Measurements from ENCODE around the gene TMEM244.

TMEM244 gene

DNA sequence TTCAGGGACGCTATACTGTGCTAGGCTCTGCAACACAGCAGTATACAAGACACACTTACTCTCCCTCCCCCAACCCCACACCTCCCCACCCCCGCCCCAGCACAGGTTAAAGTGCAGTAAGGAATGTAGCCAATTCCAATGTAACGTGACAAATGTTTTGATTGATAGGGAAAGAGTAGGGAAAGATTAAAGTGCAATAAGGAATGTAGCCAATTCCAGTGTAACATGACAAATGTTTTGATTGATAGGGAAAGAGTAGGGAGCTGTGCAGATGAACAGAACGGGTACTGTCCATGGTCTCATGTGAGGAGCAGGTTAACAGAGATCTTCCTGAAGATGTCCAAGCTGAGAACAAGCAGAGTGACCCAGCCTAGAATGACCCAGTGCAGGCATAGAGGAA, 69.1 kb downstream of the TMEM244 start:
- no peak for TF ChIP-seq CTCF (conservative IDR thresholded peaks at IDR 0.05; ENCODE audit: low read depth, low read length)
- H3K4me3 ChIP-seq (ENCODE audit: low read length): no peak overlapping the region
- DNase-seq (ENCODE audit: low read depth): no peak

- no peak overlapping the region for H3K4me3 ChIP-seq (ENCODE audit: low read length)
- TF ChIP-seq CTCF (conservative IDR thresholded peaks at IDR 0.05; ENCODE audit: low read depth, low read length): no peak
- DNase-seq (ENCODE audit: low read depth): no peak
Observed at GRCh38 chr6:129790785-129791184, 70.3 kb downstream of the TMEM244 start.

GRCh38 chr6:129789974-129790373, 71.1 kb downstream of the TMEM244 start:
- no peak overlapping the region for H3K4me3 ChIP-seq (ENCODE audit: low read length)
- DNase-seq (ENCODE audit: low read depth): no peak
- TF ChIP-seq CTCF (conservative IDR thresholded peaks at IDR 0.05; ENCODE audit: low read depth, low read length): no peak

DNA sequence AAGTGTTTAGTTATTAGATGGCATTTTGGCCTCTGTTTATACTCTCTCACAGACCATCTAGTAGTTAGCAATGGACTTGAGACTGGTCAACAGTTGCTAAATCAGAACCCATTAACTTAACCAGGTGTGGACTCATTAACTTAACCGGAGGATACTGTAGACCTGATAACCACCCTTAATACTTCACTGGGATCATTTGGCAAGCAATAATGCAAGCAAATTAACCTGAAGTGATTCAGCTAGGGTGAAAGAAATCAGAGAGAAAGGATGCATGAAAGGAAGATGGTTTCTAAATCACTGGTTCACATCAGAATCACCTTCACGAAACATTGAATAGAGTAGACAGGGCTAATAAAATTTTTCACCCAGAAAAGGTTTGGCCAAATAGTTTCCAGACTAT, 73.3 kb downstream of the TMEM244 start:
- DNase-seq (ENCODE audit: low read depth): no peak
- no peak for TF ChIP-seq CTCF (conservative IDR thresholded peaks at IDR 0.05; ENCODE audit: low read depth, low read length)
- no peak overlapping the region for H3K4me3 ChIP-seq (ENCODE audit: low read length)

- TF ChIP-seq CTCF (conservative IDR thresholded peaks at IDR 0.05; ENCODE audit: low read depth, low read length): no peak
- no peak for DNase-seq (ENCODE audit: low read depth)
- H3K4me3 ChIP-seq (ENCODE audit: low read length): no peak overlapping the region
Observed at GRCh38 chr6:129786548-129786947, 74.6 kb downstream of the TMEM244 start.

DNA sequence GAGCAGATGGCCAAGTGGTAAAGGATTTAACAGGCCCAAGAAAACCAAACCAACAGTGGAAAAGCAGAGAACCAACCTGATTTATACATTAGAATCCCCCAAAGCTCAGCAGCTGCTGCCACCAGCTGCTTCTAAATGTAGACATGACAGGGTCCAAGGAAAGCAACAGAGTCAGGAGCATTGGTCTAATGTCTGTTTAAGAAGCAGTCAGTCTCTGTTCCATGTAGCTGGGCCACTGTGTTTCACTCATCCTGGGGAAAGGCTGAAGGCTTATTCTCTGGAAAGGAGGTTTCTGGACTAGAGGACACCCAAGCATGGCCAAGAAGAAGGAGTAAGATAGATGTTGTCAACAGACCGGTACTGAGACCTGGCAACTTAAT, 75.4 kb downstream of the TMEM244 start:
- DNase-seq (ENCODE audit: low read depth): no peak
- no peak overlapping the region for H3K4me3 ChIP-seq (ENCODE audit: low read length)
- TF ChIP-seq CTCF (conservative IDR thresholded peaks at IDR 0.05; ENCODE audit: low read depth, low read length): no peak

DNA sequence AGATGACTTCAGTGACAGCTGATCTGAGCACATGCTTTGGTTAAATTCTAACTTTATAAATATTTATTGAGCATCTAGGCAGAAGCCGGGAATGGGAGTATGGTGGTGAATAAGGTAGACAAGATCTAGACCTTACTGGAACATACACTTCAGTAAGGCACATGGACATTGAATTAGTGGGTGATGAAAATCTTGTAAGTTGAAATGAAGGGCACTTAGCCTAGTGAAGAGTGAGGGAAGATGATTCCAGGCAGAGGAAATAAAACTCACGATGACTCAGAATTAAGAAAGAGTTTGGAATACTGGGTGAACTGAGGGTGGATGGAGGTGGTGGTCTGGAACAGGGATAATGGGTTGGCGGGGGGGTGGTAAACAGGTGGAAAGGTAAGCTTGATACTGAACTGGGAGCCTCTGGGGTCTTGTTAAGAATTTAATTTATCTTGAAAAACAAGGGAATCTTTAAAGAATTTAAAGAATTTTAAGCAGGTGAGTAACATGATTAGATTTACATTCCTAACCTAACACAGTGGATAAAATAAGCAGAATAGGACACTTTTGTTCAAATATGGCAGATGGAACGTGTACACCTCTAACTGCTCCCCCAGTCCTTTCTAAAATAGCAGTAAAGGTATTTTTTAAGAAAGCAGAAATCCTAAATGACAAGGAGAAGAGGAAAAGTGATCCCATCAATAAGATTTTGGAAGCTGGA, 75.9 kb downstream of the TMEM244 start:
- H3K4me3 ChIP-seq (ENCODE audit: low read length): no peak overlapping the region
- DNase-seq (ENCODE audit: low read depth): no peak
- TF ChIP-seq CTCF (conservative IDR thresholded peaks at IDR 0.05; ENCODE audit: low read depth, low read length): no peak

All from retinal pigment epithelial cell (primary cell).